Measurements from ENCODE around the gene PHF21B. TPM values are rescaled to one million over a fixed set of nuclear protein-coding genes. Genes with fewer than 3 reads are reported as not detected.

PHF21B gene
- total and polyA plus RNA-seq, 3 donors from 2014 or later, result 8.5 to 37.9 (median 19.0) TPM

DNA sequence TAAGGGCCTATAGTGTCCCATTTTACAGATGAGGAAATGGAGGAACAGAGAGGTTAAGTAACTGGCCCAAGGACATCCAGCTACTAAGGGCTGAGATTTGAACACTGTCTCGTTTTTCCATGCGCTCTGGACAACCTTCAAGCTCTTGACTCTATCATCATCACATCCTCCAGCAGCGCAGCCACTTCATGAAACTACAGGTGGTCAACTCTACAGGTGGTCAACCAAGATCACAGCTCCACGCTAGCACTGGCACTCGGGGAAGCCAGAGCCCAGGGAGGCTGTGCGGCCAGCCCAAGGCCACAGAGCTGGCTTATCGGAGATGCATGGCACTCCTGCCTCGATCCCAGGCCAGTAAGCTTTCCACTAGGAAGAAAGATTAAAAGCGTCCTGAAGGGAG, 40.0 kb downstream of the PHF21B start:
- Histone ChIP-seq H3K9me3 (no peaks in the 10 kb centered on the region), H3K4me1 (no peaks in the 10 kb centered on the region), H3K27me3 (no peaks in the 10 kb centered on the region), H3K36me3 (ENCODE audit: low read depth, missing control alignments) (no peaks in the 10 kb centered on the region), H3K27ac (no peak overlapping the region), H3K4me3 (no peak overlapping the region)
- 96 to 98% methylated on average over 8 to 9 of the region's 9 CpGs for WGBS, 2 donors
- no peak for DNase-seq
- intact Hi-C loops (cut with DNase I; ENCODE audit: low total_unique reads), result no loop called here
- TF ChIP-seq POLR2A (IDR thresholded peaks at IDR 0.05) (no peak), CTCF (IDR thresholded peaks at IDR 0.05) (no peak)

- H3K36me3 ChIP-seq (ENCODE audit: low read depth, missing control alignments), result no peaks in the 10 kb centered on the region
- H3K4me1 ChIP-seq, result no peaks in the 10 kb centered on the region
- TF ChIP-seq CTCF (IDR thresholded peaks at IDR 0.05) (no peak), POLR2A (IDR thresholded peaks at IDR 0.05) (no peak)
- no peak overlapping the region for H3K27ac ChIP-seq
- no peak overlapping the region for H3K4me3 ChIP-seq
- DNase-seq, result no peak
- intact Hi-C loops (cut with DNase I; ENCODE audit: low total_unique reads), result no loop called here
- WGBS, 2 donors, result 87 to 94% methylated on average over 7 of the region's 7 CpGs
- no peaks in the 10 kb centered on the region for H3K9me3 ChIP-seq
- no peaks in the 10 kb centered on the region for H3K27me3 ChIP-seq
These were observed 41.1 kb downstream of the PHF21B start for GRCh38 chr22:44968736-44969135.

DNA sequence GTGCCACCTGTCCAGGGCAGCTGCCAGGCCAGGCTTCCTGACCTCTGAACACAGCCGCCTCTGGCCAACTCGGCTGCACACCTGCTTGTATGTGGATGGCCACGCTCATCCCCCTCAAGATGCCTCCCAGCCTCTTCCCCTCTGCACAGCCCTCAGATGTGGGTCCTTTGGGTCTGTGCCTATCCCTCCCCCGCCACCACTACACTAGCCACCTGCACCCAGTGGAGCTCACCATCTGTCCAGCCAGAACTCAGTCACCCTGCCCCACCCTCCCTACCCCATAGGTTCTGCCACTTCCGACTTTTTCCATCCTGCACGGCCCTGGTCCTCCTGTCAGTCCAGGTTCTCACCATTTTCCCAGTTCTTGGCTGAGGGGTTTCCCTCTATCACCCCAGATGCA, 44.6 kb downstream of the PHF21B start:
- intact Hi-C loops (cut with DNase I; ENCODE audit: low total_unique reads), result no loop called here
- Histone ChIP-seq H3K4me1 (no peaks in the 10 kb centered on the region), H3K9me3 (no peaks in the 10 kb centered on the region), H3K4me3 (no peak overlapping the region), H3K36me3 (ENCODE audit: low read depth, missing control alignments) (no peaks in the 10 kb centered on the region), H3K27ac (no peak overlapping the region), H3K27me3 (no peaks in the 10 kb centered on the region)
- no peak for DNase-seq
- TF ChIP-seq CTCF (IDR thresholded peaks at IDR 0.05), result no peak
- no peak for TF ChIP-seq POLR2A (IDR thresholded peaks at IDR 0.05)
- 87 to 90% methylated on average over 4 to 6 of the region's 6 CpGs for WGBS, 2 donors

DNA sequence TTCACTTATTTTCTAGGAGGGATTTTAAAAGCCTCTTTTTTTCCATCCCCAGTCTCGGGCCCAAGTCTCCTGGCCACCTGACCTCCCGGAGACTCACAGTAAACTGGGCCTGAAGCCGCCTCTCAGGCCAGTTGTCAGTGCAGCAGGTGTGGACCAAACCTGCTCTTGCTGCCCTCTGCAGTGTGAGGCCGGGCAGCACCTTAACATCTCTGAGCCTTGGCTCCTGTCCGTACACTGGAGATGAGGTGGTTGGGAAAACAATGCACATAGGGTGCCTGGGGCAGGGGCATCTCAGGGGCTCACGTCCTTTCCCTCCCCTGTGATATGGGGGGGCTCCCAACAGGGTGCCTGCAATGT, 45.1 kb downstream of the PHF21B start:
- no peak for TF ChIP-seq CTCF (IDR thresholded peaks at IDR 0.05)
- TF ChIP-seq POLR2A (IDR thresholded peaks at IDR 0.05), result no peak
- Histone ChIP-seq H3K27ac (no peak overlapping the region), H3K9me3 (no peaks in the 10 kb centered on the region), H3K4me3 (no peak overlapping the region), H3K4me1 (no peaks in the 10 kb centered on the region), H3K36me3 (ENCODE audit: low read depth, missing control alignments) (no peaks in the 10 kb centered on the region), H3K27me3 (no peaks in the 10 kb centered on the region)
- DNase-seq, result no peak
- intact Hi-C loops (cut with DNase I; ENCODE audit: low total_unique reads), result no loop called here
- WGBS, 2 donors, result 85 to 95% methylated on average over 5 to 6 of the region's 6 CpGs

- no peaks in the 10 kb centered on the region for H3K9me3 ChIP-seq
- no peak overlapping the region for H3K27ac ChIP-seq
- whole genome bisulfite sequencing, 2 donors, result 63 to 69% methylated on average over 20 of the region's 20 CpGs
- no peaks in the 10 kb centered on the region for H3K27me3 ChIP-seq
- H3K4me1 ChIP-seq, result no peaks in the 10 kb centered on the region
- DNase-seq, result no peak
- TF ChIP-seq CTCF (IDR thresholded peaks at IDR 0.05) (no peak), POLR2A (IDR thresholded peaks at IDR 0.05) (no peak)
- no peak overlapping the region for H3K4me3 ChIP-seq
- no peaks in the 10 kb centered on the region for H3K36me3 ChIP-seq (ENCODE audit: low read depth, missing control alignments)
- intact Hi-C loops (cut with DNase I; ENCODE audit: low total_unique reads), result no loop called here
These were observed 45.7 kb downstream of the PHF21B start for GRCh38 chr22:44963832-44964721.
